ENCODE data around the gene CDA.

- no peak for TF ChIP-seq EP300 (IDR thresholded peaks at IDR 0.05)
- no peak for TF ChIP-seq CTCF (IDR thresholded peaks at IDR 0.05)
Observed at GRCh38 chr1:20540281-20540680, 48.6 kb upstream of the CDA start.
